Skeletal muscle cell (primary cell): ENCODE data around the gene CUL9.

Source experiments
- DNase-seq: peaks from one replicate; pipeline ENCODE4 v3.0.0-alpha.2; 2010; ENCODE audit warnings: low read depth
- H3K4me3 ChIP-seq: 2 replicates; pipeline ENCODE4 v1.5.1; 2011; ENCODE audit warnings: low read depth, mild to moderate bottlenecking, control low read depth, low read length, moderate library complexity

CUL9 gene

DNA sequence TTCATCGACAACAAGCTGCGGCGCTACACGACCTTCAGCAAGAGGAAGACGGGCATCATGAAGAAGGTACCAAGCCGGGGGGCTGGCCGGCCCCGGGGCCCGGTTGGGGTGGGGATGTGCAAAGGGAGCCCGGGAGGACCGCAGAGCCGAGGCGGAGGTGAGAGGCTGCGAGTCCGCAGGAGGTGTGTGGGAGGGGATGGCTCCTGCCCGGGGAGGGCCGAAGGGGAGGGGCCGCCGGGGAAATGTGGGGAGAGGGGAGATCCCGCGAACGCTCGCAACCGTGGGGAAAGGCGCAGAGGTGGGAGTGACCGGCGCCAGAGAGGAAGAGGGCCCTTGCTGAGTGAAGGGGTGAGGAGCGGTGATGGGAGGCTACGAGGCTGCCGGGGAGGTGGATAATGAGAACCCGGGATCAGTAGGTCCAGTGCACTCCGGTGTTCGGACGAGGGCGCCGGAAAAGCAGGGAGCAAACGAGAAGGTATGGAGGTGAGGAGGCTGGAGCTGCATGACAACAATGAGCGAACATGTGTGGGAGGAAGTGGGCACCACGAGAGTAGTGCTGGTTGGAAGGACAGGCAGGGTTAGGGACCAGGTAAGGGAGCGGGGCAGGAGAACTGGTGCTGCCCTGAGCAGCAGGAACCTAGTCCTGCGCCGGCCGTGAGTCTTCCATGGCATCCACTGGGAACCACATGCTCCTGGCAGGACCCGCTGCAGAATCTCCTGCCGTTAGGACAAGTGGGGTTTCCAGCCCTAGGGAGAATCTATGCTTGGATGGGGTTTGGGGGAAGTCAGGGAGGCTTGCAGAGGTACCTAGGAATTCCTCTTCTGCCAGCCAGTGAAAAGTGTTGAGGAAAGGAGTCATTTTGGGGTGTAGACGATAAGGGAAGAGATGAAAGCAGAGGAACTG is 9.6 kb upstream of the CUL9 start:
- DNase-seq = no peak

DNA sequence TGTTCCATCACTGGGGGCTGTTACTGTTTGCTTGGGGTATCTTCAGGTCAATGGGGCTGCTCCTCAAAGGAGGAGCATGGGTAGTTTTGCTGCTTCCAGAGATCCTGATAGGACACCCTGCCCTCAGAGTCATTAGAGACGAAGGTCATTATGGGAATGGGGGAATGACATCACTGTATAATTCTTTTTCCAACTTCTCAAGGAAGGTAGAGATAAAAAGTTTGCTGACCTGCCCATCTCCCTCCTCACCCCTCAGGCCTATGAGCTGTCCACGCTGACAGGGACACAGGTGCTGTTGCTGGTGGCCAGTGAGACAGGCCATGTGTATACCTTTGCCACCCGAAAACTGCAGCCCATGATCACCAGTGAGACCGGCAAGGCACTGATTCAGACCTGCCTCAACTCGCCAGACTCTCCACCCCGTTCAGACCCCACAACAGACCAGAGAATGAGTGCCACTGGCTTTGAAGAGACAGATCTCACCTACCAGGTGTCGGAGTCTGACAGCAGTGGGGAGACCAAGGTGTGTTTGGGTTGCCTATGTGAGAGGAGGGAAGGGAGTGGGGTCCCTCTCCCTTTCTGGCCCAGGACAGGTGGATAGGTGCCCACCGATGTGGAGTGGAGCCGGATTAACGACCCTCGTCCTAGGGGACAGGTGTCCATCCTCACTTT is 8.3 kb upstream of the CUL9 start:
- peak overlapping the region; percentile 85 for H3K4me3 ChIP-seq
- no peak for DNase-seq

More for the DNA sequence above, 9.6 kb upstream of the CUL9 start:
- peak overlapping the region; percentile 85 for H3K4me3 ChIP-seq

DNA sequence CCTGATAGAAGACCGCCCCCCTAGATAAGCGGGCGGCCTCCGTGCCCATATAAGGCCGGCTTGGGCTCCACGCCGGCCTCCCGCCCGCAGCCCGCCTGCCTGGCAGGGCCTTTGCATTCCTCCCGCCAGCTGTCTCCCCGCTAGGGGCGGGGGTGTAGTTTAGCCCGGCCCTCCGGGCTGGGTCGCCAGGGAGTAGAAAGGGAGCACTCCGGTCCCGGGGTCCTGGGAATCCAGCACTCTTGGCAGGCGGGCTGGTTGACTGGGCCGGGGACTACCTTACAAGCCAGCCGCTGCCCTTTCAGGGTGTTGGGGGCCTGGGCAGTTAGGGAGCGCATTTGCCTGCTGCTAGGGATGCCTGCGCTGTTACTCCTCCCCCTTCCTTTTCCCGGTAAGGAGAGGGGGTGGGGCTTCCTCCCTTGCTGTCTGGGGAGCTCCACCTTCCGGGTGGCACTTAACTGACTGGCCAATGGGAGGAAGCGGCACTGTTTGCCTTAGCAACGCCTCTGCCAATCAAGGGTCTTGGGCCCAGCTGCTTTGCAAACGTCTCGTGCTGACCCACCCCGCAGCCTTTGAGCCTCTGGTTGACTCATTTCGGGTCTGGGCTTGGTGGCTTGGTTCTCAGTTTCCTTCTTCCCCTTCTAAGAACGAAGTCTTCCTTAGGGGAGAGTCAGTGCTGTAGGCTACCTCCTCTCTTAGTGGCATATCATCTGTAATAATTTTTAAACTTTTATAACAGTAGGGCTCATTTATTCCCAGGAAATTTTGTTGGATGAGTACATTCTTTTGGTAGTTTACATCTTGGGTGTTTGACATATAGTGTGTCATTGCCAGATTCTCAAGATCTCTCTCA is 7.5 kb upstream of the CUL9 start:
- DNase-seq = peak; percentile 97
- H3K4me3 ChIP-seq = peak overlapping the region; percentile 85

DNA sequence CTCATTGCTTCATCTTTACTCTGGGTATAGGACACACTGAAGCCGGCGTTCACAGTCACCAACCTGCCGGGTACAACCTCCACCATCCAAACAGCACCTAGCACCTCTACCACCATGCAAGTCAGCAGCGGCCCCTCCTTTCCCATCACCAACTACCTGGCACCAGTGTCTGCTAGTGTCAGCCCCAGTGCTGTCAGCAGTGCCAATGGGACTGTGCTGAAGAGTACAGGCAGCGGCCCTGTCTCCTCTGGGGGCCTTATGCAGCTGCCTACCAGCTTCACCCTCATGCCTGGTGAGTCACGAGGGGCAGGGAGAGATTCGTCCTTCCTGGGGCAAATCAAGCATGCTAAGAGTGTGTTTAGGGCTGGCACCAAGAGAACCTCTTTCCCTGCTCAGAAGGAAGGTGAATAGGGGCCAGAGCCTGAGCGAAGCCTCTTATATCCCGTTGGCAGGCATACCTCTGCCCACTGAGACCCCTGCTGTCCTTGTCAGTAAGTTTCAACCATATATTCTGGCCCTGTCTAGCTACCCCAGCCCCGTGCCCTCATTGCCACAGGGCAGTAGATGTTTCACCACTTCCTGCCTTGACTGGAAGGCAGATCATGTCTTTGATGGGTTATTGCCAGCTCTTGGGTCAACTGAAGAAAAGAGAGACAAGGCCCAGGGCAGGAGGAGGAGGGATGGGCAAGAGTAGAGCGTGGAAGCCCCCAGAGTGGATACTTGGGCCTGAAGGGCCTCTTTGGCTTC is 6.1 kb upstream of the CUL9 start:
- no peak for DNase-seq
- no peak overlapping the region for H3K4me3 ChIP-seq

DNA sequence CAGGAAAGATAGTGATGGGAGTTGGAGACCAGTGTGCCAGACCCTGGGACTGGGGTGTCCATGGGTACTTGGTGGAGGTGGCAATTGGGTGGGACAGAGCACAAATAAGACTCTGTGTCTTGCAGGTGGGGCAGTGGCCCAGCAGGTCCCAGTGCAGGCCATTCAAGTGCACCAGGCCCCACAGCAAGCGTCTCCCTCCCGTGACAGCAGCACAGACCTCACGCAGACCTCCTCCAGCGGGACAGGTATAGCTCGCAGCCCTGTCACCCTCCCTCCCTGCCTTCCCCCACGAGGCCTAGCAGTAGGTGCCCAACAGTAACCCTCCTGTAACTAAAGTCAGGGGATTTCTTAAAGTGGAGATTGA is 5.6 kb upstream of the CUL9 start:
- DNase-seq = no peak
- no peak overlapping the region for H3K4me3 ChIP-seq

DNA sequence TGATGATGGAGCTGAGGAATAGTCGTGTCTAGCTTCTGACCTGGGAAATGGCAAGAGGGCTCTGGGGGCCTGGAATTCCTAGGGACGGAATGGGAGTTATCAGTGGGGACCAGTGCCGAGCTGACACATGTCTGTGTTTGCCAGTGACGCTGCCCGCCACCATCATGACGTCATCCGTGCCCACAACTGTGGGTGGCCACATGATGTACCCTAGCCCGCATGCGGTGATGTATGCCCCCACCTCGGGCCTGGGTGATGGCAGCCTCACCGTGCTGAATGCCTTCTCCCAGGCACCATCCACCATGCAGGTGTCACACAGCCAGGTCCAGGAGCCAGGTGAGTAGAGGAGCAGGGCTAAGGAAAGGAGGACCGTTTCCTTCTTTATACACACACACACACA is 3.8 kb upstream of the CUL9 start:
- no peak overlapping the region for H3K4me3 ChIP-seq
- DNase-seq = no peak

DNA sequence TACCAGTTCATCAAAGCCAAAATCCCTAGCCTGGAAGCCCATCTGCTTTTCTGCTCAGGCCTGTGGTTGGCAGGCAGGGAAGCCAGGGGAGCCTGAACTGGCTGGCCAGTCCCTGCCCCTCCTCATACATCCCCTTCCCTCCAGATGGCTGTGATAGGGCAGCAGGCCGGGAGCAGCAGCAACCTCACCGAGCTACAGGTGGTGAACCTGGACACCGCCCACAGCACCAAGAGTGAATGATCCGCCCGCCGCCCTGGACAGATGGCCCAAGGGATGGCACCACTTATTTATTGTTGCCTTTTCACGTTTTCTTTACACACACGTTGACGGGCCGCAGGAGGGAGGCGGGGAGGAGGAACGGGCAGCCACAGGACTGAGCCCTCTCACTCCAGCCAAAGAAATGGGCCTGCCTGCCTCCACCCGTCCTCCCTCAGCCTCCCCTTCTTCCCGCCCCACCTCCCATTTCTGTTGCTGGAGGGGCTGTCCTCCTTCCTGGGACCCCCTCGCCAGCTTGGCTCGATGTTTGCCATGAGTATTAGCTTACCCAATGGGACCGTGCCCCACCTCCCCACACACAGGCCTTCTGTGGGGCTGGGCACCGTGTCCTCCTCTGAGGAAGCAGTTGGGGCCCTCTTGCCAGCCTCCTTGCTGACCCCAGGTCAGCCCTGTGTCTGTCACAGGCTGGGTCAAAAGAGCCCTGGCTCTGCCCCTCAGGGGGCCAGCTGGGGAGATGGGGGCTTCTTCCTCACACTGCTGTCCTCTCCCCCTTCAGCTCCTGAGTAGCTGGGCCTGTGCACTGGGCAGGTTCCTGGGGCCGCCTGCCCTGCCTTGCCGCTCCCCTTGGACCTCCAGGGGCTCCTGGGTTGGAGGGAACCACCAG is 2.8 kb upstream of the CUL9 start:
- no peak for DNase-seq
- no peak overlapping the region for H3K4me3 ChIP-seq

DNA sequence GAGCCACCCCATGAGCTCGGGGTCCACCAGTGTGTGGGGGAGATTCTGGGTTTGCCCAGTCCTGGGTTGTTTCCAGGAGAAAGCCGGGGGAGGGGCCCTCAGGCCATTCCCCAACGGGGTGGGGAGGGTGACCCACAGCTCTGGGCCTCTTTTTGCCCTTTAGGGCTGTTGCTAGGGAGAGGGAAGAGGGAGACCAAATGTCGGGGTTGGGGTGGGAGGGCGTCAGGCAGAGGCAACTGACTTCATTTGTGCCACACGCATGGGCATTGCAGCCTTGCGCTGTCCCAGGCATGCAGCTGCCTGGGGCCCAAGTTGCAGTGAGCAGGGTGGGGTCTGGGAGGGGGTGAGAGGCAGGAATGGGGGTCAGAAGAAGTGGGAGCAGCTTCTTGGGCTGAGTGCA is 1.9 kb upstream of the CUL9 start:
- no peak overlapping the region for H3K4me3 ChIP-seq
- DNase-seq = no peak

DNA sequence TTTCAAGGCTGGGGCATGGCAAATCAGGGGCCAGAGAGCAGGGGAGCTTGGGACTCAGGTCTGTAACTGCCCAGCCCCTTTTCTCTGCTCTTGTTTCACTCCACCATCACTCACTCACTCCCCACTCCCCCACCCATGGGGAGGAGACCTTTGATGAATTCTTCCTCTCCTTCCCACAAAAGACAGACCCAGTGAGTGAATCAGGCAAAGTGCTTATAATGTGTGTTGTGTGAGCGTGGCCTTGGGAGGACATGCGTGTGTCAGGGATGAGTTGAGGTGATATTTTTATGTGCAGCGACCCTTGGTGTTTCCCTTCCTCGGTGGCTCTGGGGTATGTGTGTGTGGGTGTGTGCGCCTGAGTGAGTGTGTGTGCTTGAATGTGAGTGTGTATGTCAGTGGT is 1.0 kb upstream of the CUL9 start:
- no peak overlapping the region for H3K4me3 ChIP-seq
- DNase-seq = no peak

DNA sequence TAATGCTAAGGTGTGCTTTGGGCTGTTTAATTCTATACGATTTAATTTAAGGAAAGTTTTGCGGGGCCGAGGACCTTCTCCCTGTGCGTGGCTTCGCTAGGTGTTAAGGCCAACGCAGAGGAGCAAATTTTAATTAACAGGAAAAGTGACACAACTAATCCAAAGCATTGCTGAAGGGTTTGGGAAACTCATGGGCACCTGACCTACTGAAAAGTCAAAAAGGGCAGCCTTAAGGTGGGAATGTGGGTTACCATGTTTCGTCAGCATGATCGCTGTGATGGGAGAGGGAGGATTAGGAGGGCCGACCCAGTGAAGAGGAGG is 415 bp upstream of the CUL9 start:
- peak overlapping the region; percentile 66 for H3K4me3 ChIP-seq
- no peak for DNase-seq

DNA sequence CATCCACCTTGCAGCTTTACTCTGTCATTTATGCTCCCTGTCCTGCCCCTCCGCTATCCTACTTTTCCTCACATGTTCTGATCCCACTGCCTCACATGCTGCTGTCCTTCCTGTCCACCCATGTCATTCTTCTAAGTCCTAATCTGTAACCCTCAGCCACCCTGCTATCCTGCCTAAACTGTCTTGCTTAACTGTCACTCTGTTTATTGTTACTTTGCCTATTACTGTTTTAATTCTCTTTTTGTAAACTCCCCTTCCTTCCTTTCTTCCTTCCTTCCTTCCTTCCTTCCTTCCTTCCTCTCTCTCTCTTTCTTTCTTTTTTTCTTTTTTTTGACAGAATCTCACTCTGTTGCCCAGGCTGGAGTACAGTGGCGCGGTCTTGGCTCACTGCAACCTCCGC is 1.4 kb downstream of the CUL9 start:
- no peak overlapping the region for H3K4me3 ChIP-seq
- no peak for DNase-seq

DNA sequence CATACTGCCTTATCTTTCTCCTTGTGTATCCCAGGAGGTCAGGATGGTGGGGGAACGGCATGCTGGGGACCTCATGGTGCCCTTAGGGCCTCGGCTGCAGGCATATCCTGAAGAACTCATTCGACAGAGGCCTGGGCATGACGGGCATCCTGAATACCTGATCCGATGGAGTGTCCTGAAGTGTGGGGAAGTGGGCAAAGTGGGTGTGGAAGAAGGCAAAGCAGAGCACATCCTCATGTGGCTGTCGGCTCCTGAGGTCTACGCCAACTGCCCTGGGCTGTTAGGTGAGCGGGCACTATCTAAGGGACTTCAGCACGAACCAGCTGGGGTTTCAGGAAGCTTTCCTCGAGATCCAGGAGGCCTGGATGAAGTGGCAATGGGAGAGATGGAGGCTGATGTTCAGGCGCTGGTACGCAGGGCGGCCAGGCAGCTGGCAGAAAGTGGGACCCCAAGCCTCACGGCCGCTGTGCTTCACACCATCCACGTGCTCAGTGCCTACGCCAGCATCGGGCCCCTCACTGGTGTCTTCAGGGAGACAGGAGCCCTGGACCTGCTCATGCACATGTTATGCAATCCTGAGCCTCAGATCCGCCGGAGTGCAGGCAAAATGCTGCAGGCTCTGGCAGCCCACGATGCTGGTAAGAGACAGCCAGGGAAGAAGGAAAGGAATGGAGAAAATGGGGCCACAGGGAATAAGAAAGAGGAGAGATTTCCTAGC is 2.4 kb downstream of the CUL9 start:
- no peak overlapping the region for H3K4me3 ChIP-seq
- DNase-seq = no peak

DNA sequence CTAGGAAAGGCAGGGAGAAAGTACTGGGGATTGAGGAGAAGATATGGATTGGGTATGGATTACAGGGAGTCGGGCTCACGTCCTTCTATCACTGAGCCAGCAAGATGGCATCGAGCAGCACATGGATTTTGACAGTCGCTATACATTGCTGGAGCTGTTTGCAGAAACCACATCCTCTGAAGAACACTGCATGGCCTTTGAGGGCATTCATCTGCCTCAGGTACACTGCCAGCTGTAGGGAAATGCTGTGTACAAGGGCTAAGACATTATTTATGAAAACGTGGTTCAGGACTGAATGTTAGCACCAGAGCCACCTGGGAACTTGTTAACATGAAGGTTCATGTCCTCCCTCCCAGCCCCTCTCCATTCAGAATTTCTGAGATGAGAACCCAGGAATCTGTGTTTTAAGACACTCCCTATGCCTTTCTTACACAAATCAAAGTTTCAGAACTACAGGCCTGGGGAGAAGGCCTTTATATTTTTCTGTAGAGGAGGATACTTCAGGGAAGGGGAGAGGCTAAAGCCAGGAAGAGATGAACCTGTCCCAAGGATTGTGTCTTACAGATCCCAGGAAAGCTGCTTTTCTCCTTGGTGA is 3.5 kb downstream of the CUL9 start:
- DNase-seq = no peak
- no peak overlapping the region for H3K4me3 ChIP-seq

DNA sequence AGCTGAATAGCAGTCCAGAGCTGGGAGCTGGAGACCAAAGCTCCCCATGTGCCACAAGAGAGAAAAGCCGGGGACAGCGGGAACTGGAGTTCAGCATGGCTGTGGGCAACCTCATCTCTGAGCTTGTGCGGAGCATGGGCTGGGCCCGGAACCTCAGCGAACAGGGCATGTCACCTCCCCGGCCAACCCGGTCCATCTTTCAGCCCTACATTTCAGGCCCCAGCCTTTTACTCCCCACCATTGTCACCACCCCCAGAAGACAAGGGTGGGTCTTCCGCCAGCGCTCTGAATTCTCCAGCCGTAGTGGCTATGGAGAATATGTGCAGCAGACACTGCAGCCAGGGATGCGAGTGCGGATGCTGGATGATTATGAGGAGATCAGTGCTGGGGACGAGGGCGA is 4.0 kb downstream of the CUL9 start:
- H3K4me3 ChIP-seq = no peak overlapping the region
- DNase-seq = no peak

DNA sequence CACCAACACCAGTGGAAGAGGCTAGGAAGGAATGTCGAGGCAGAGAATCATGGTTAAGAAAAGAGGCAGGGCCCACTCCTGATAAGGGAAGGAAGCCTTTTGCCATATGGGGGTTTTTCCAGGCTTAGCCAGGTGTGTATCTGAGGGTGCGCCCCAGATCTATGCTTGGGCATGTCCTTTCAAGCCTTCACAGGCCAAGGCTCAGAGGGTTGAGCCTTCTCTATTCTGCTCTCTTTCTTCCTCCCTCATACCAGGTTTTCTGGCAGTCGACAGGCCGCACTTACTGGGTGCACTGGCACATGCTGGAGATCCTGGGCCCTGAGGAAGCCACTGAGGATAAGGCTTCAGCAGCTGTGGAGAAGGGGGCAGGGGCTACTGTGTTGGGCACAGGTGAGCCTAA is 4.7 kb downstream of the CUL9 start:
- no peak overlapping the region for H3K4me3 ChIP-seq
- DNase-seq = no peak

DNA sequence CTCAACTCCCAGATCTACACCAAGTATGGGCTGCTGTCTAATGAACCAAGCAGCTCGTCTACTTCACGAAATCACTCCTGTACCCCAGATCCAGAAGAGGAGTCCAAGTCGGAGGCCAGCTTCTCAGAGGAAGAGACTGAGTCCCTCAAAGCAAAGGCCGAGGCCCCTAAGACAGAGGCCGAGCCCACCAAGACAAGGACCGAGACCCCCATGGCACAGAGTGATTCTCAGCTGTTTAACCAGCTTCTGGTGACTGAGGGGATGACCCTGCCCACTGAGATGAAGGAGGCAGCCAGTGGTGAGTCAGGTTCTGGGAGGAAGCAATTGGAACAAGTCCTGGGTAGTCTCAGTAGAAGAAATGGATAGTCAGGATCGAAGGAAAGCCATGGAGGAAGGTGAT is 5.8 kb downstream of the CUL9 start:
- no peak for DNase-seq
- no peak overlapping the region for H3K4me3 ChIP-seq

DNA sequence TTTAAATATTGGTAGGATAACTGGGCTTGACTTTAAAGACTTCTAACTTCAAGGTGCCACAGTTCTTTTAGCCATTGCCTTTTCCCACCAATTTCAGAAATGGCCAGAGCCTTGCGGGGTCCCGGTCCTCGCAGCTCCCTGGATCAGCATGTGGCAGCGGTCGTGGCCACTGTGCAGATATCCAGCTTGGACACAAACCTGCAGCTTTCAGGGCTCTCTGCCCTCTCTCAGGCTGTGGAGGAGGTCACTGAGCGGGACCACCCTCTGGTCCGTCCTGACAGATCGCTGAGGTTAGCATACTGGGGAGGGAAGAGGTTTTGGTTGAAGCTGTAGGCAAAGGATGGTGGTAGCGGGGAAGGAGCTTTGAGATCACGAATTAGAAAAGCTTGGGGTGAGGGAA is 6.4 kb downstream of the CUL9 start:
- no peak for DNase-seq
- no peak overlapping the region for H3K4me3 ChIP-seq

DNA sequence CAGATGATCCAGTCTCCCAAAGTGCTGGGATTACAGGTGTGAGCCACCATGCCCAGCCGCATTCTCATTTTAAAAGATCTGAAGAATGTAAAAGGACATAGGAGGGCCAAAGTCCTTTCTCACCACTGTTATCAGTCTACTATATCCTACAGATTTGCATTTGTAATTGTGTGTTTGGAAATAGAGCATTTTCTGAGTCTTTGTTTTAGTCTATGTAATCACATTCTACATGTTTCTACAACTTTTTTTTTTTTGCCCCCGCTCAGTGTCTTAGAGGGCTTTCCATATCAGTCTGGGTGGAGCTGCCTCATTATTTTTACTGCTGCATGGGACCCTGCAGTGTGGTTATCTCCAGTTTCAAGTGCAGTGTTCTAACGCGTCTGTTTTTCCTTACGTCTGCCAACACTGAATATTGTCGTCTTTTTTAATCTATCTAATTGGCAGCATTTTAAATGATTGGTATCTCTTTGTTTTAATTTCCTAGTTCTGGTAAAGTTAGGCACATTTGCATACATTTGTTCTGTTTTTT is 7.8 kb downstream of the CUL9 start:
- no peak for DNase-seq

More for the DNA sequence above, 7.8 kb downstream of the CUL9 start:
- no peak overlapping the region for H3K4me3 ChIP-seq
